ENCODE data around the gene MAN1C1.

Gene MAN1C1

GRCh38 chr1:25772692-25773245, 156.2 kb downstream of the MAN1C1 start:
- no peak overlapping the region for H3K27ac ChIP-seq
- no peak for DNase-seq (ENCODE audit: low spot score)
- CTCF ChIA-PET = no interaction called here
- no peak for TF ChIP-seq CTCF (conservative IDR thresholded peaks at IDR 0.05; ENCODE audit: low read depth)
- POLR2A ChIA-PET (ENCODE audit: low non-redundant PET) = no interaction called here

- POLR2A ChIA-PET (ENCODE audit: low non-redundant PET) = no interaction called here
- no peak overlapping the region for H3K27ac ChIP-seq
- CTCF ChIA-PET = no interaction called here
- no peak for DNase-seq (ENCODE audit: low spot score)
- no peak for TF ChIP-seq CTCF (conservative IDR thresholded peaks at IDR 0.05; ENCODE audit: low read depth)
Measured at GRCh38 chr1:25773441-25774125, 157.0 kb downstream of the MAN1C1 start.

DNA sequence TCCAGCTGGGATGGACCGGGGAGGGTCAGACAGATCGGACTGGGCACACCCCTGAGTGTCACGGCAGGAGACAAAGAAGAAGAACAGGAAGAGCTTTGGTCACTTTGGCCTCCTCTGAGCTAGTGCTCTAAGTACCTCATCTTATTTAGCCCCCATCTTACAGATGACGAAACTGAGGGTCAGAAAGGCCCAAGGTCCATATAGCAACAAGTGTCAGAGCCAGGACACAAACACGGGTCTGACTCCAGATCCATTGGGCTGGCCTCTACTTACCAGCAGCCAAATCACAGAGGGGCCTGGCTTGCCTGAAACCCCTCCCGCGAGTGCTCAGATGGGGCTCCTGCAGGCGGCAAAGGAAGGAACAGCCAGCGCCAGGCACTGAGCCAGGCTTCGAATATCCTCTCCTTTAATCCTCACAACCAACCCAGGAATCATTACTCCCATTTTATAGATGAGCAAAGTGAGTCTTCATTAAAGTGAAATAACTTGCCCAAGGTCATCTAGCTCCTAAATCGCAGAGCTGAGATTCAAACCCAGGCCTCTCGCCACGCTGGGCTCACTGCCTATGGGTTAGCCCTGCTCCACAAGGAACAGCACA, 157.7 kb downstream of the MAN1C1 start:
- CTCF ChIA-PET = no interaction called here
- H3K27ac ChIP-seq = no peak overlapping the region

GRCh38 chr1:25774921-25775771, 158.6 kb downstream of the MAN1C1 start:
- POLR2A ChIA-PET (ENCODE audit: low non-redundant PET) = no interaction called here
- TF ChIP-seq CTCF (conservative IDR thresholded peaks at IDR 0.05; ENCODE audit: low read depth) = no peak
- H3K27ac ChIP-seq = no peak overlapping the region
- DNase-seq (ENCODE audit: low spot score) = no peak
- CTCF ChIA-PET = no interaction called here

More for the DNA sequence above, 157.7 kb downstream of the MAN1C1 start:
- POLR2A ChIA-PET (ENCODE audit: low non-redundant PET) = no interaction called here
- TF ChIP-seq CTCF (conservative IDR thresholded peaks at IDR 0.05; ENCODE audit: low read depth) = no peak
- DNase-seq (ENCODE audit: low spot score) = no peak

- CTCF ChIA-PET = no interaction called here
Measured at GRCh38 chr1:25779388-25779787, 162.8 kb downstream of the MAN1C1 start.

More at GRCh38 chr1:25779388-25779787, 162.8 kb downstream of the MAN1C1 start:
- POLR2A ChIA-PET (ENCODE audit: low non-redundant PET) = no interaction called here
- no peak for TF ChIP-seq CTCF (conservative IDR thresholded peaks at IDR 0.05; ENCODE audit: low read depth)
- DNase-seq (ENCODE audit: low spot score) = no peak
- no peak overlapping the region for H3K27ac ChIP-seq

Measured in RWPE1 (cell line).